Germinal center (tissue), 1 donor: ENCODE results near the gene POLD1.
"Not testable (repeated sequence)": the region's sequence is repeated elsewhere in the genome, so short reads cannot be mapped to it uniquely, and the experiment has no call there.

ENCODE experiments used
- DNase-seq: peaks from one replicate; pipeline ENCODE4 v3.0.0; 2012; ENCODE audit warnings: mixed read lengths, low spot score

Gene POLD1

DNA sequence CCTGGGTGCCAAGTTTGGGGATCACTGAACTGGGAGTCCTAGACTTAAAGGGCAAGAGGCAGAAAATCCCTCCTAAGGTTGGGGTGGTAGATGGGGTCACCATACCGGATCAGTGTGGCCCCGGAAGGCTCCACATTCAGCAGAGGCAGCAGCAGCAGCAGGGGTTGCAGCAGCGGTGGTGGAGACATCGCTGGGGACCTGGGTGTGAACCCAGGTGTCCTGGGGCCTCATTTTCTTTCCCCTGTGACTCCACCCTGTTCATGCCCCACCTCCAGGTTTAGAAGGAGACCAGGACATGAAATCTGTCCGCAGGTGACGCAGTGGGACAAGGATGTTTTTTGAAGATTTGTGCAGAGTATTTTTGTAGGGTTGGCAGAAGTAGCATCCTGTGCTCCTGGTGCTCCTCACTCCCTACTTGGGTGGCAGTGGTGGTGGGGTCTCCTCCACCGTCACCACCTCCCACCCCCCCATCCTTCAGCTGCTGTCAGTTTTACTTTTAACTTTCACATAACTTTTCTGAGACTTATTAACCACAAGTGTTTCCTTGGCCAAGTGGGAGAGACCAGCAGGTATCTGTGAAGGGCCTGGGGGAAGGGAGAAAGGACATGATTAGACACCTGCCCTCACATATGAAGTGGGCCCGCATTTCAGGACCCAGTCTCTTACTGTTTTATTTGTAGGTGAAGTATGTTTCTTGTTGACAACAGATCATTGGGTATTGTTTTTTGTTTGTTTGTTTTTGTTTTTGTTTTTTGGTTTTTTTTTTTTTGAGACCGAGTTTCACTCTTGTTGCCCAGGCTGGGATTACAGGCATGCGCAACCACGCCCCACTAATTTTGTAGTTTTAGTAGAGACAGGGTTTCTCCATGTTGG, 18.5 kb upstream of the POLD1 start, which contains the start of gene NAPSA:
Gene NAPSA, minus strand, starts transcription at position 206 of the 873 bp plus-strand sequence. Its CDS starts 18 bp downstream, at position 188.
- no peak for DNase-seq

DNA sequence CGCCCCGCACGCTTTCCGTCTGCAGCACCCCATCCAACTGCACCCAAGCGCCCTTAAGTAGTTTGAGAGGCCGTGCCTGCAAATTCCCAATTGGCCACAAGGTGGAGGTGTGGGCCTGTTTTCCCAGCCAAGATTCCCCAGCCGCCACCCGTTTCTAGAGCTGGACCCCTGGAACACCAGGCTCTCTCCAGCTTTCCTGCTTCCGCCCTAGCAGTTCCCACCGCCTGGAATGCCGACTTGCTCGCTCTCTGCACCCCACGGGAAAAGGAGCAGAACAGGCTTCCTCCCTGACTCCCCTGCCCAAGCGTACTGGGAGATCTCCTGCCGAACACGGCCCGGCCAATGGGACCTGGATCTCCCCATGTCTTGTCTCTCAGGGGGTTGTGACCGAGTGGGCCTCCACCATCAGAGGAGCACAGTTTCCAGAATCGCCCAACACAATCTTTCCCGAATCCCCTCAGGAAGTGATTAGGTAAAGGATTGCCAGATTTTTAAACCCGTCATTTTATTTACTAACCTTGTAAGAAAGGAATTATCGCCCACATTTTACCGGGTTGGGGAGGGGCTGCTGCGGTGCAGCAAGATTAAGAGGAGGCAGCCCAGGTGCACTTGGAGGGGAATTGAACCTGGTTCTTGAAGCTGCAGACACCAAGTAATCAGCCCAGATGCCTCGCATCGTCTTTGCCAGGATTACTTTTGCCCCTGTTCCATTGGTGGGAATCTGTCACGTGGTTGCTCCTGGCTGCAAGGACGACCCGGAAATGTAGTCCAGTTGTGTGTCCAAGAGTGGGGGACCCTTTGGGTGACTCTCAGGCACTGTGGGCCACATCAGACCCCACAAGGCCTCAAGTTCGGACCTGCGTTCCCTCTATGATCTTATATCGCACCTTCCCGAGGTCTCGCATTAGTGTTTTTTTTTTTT, 15.2 kb upstream of the POLD1 start:
- peak; percentile 87 for DNase-seq

GRCh38 chr19:50371914-50372475, 12.2 kb upstream of the POLD1 start:
- DNase-seq: no peak

- peak; percentile 91 for DNase-seq
Observed at GRCh38 chr19:50376166-50377050, 7.7 kb upstream of the POLD1 start, which contains the start of gene NR1H2. NR1H2 (plus strand) TSS chr19:50376457; CDS start chr19:50377606, 1,149 bp downstream.

- peak; percentile 51 for DNase-seq
Observed at GRCh38 chr19:50377051-50377461, 7.1 kb upstream of the POLD1 start.

DNA sequence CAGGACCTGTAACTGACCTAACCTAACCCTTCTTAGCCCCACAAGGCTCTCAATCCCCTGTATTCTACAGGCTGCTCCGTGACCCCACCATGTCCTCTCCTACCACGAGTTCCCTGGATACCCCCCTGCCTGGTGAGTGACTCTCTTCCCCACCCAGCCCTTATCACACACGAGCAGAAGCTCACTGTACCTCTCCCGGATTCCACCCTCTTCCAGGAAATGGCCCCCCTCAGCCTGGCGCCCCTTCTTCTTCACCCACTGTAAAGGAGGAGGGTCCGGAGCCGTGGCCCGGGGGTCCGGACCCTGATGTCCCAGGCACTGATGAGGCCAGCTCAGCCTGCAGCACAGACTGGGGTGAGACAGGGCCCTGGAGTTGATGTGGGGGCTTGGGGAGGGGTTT, 6.6 kb upstream of the POLD1 start:
- DNase-seq: no peak

- no peak for DNase-seq
Observed at GRCh38 chr19:50378169-50378862, 5.8 kb upstream of the POLD1 start.

- no peak for DNase-seq
Observed at GRCh38 chr19:50378863-50379236, 5.3 kb upstream of the POLD1 start.

DNA sequence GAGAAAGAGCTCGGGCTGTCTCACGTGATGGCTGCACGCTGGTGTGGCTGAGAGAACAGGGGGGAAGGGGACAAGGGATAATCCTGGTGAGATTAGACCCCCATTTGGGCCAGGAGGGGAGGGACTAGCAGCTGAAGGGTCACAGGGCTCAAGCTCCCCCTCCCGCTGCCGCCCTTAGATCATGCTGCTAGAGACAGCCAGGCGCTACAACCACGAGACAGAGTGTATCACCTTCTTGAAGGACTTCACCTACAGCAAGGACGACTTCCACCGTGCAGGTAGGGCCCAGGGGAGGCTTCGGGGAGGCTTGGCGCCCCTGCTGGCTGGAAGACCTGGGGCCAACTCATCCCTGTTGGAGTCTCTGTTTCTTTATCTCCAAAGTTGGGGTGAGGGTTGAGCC, 4.5 kb upstream of the POLD1 start:
- no peak for DNase-seq

- no peak for DNase-seq
Observed at GRCh38 chr19:50380137-50380536, 4.0 kb upstream of the POLD1 start.

GRCh38 chr19:50380751-50381151, 3.4 kb upstream of the POLD1 start:
- no peak for DNase-seq

- no peak for DNase-seq
Observed at GRCh38 chr19:50381881-50382729, 2.0 kb upstream of the POLD1 start.

DNA sequence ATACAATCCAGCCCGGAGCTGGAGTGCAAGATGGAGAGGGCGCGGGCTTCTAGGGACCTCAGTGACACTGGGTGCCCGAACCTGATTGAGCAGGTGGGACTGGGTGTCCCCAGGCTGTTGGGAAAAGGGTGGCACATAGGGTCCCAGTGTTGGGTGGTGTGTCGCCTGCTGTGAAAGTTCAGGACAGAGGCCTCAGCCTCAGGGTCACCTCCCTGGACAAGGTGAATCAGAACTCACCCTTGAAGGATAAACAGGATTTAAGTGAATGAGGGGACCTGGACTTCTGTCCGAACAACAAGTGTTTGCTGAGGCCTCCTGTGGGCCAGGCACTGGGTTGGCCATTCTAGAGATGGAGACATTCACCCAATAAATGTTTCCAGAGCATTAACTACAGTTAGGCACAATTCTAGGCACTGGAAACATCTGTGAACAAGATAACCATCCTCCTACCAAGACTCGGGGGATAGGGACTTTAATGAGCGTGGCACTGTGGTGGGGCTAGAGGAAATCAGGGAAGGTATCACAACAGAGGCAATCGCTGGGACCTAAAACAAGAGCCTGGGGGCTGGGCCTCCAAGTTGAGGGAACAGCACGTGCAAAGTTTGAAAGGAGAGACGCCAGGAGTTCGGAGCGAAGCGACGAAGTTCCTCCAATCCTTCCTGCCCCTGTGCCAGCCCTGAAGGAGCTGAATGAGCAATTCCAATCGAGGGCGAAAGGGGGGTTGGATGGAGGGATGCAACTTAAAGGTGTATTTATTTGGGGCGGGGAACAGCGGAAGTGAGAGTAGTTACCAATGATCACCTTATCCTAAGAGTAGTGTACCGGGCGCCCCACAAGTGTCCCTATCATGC, 921 bp upstream of the POLD1 start:
- no peak for DNase-seq

GRCh38 chr19:50384685-50385535, 763 bp downstream of the POLD1 start:
- no peak for DNase-seq

- DNase-seq: no peak
Observed at GRCh38 chr19:50387176-50387867, 3.2 kb downstream of the POLD1 start.

- no peak for DNase-seq
Observed at GRCh38 chr19:50387868-50388245, 3.7 kb downstream of the POLD1 start.

DNA sequence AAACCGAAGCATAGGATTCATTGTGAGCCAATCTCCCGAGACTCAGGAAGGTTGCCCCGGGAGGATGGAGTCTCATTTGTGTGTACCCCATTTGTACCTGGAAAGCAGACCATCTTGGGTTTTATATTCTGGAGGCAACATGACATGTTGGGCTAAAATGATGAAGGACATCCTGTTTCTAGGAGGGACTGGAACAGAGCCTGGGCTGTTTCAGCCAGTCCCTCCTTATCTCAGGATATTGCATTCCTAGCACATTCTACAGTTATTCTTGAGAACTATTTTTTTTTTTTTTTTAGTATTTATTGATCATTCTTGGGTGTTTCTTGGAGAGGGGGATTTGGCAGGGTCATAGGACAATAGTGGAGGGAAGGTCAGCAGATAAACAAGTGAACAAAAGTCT, 6.1 kb downstream of the POLD1 start:
- DNase-seq: not testable (repeated sequence)
